ENCODE results near the gene DES. TPM values are rescaled to one million over a fixed set of nuclear protein-coding genes. Genes with fewer than 3 reads are reported as not detected.
"Not testable (repeated sequence)": the region's sequence is repeated elsewhere in the genome, so short reads cannot be mapped to it uniquely, and the experiment has no call there.

The DES gene
- total RNA-seq, 2 donors from 2014 or later, result not detected

DNA sequence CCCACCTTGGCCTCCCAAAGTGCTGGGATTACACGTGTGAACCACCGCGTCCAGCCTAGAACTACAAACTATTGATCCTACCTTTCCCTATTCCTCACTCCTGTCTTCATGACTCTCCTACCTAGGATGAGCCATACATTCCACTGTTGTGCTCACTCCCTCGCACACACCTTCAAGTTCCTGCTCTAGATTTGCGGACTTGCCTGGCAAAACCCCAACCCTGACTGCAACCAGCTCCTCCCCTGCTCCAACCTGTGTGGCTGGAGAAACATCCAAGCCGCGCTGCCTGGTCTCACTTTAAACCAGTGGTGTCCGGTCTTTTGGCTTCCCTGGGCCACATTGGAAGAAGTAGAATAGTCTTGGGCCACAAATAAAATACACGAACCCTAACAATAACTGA, 25.4 kb upstream of the DES start:
- Mint-ChIP-seq H3K4me1 (peaks cover 10% of the 10 kb centered on the region), H3K9me3 (no peaks in the 10 kb centered on the region), H3K36me3 (ENCODE audit: low read depth) (no peaks in the 10 kb centered on the region), H3K4me3 (no peak overlapping the region), H3K27me3 (no peaks in the 10 kb centered on the region), H3K27ac (no peak overlapping the region)
- no peak for ATAC-seq (replicated peaks)

GRCh38 chr2:219395056-219395455, 23.1 kb upstream of the DES start:
- not testable (repeated sequence) for H3K27me3 Mint-ChIP-seq; H3K4me3 Mint-ChIP-seq; H3K4me1 Mint-ChIP-seq; H3K36me3 Mint-ChIP-seq (ENCODE audit: low read depth); H3K9me3 Mint-ChIP-seq; ATAC-seq (replicated peaks); H3K27ac Mint-ChIP-seq

DNA sequence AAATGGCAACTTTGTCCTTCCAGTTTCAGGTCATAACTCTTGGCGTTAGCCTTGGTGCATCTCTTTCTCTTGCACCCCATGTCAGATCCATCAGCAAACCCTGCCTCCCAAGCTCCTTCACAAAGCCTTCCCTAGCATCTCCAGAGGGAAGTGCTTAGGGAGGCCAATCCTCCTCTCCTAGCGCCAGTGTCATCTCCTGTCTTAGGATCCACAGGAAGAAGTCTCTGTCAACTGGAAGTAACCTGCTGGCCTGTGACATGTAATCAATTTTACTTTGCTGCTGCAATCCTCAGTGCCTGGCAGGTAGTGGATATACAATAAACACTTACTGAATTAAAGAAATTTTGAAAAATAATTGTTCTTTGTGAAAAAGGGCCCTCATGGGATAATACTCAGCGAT, 22.6 kb upstream of the DES start:
- Mint-ChIP-seq H3K4me3 (no peak overlapping the region), H3K27ac (no peak overlapping the region), H3K36me3 (ENCODE audit: low read depth) (no peaks in the 10 kb centered on the region), H3K27me3 (no peaks in the 10 kb centered on the region), H3K9me3 (no peaks in the 10 kb centered on the region), H3K4me1 (peaks cover 10% of the 10 kb centered on the region)
- ATAC-seq (replicated peaks), result no peak

DNA sequence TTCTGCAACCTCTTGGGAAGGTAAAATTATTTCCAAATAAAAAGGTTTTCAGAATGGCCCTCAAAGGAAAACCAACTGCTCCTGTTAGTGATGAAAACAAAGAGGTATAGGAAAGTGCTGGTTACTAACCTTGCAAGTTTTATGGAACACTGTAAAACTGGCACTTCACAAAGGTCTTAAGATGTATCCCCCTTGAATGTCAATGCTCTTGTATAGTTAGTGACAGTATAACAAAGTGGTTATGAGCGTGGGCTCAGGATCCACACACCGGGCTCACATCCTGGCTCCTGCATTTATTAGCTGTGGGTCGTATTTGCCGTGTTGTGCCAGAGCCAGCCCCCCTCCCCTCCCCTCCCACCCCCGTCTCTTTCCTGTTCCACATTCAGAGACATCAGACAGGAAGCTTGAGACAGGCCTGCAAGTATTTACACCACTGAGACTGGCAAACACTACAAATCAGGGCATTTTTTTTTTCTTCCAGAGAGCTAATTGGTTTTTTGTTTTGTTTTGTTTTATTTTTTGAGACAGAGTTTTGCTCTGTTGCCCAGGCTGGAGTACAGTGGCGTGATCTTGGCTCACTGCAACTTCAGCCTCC, 21.2 kb upstream of the DES start:
- H3K36me3 Mint-ChIP-seq (ENCODE audit: low read depth), result no peaks in the 10 kb centered on the region
- no peaks in the 10 kb centered on the region for H3K9me3 Mint-ChIP-seq
- peaks cover 10% of the 10 kb centered on the region for H3K4me1 Mint-ChIP-seq
- ATAC-seq (replicated peaks), result peak; percentile 40
- peak overlapping the region; percentile 15 for H3K4me3 Mint-ChIP-seq
- H3K27ac Mint-ChIP-seq, result peak overlapping the region; percentile 82
- no peaks in the 10 kb centered on the region for H3K27me3 Mint-ChIP-seq

DNA sequence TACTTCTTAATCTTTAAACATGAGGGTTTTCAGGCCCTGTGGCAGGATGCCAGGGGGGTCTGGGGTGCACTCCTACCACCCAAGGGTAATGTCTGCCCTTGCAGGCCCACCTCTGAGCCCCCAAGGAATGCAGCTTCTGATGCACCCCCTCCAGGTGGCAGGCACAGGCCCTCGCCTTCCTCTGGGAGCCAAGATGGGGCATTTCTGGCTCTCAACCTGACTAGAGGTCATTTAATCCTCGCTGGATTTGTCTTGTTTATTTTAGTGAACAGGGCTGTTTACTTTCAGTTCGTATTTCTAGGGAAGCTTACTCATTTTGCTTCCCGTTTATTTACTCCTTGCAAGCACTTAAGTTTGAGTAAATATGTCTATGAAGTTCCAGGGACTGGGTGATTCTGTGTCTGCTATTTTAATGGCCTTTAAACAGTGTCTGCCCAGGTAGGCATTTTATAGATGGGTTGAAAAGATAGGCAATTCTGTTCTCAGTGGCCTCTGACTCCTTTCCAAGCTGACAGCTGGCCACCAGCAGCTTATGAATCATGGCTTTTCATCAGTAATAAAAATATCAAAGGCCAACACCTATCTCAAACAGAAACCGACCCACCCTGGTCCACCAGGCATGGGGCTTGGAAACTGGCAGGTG, 19.3 kb upstream of the DES start:
- Mint-ChIP-seq H3K4me3 (no peak overlapping the region), H3K27me3 (no peaks in the 10 kb centered on the region), H3K36me3 (ENCODE audit: low read depth) (no peaks in the 10 kb centered on the region)

GRCh38 chr2:219399716-219400478, 18.3 kb upstream of the DES start:
- Mint-ChIP-seq H3K27ac (no peak overlapping the region), H3K27me3 (no peaks in the 10 kb centered on the region), H3K4me1 (peaks cover 10% of the 10 kb centered on the region), H3K4me3 (no peak overlapping the region), H3K36me3 (ENCODE audit: low read depth) (no peaks in the 10 kb centered on the region), H3K9me3 (no peaks in the 10 kb centered on the region)
- no peak for ATAC-seq (replicated peaks)

More for the DNA sequence above, 19.3 kb upstream of the DES start:
- Mint-ChIP-seq H3K27ac (no peak overlapping the region), H3K4me1 (peaks cover 10% of the 10 kb centered on the region), H3K9me3 (no peaks in the 10 kb centered on the region)
- no peak for ATAC-seq (replicated peaks)

- H3K4me3 Mint-ChIP-seq, result no peak overlapping the region
- no peaks in the 10 kb centered on the region for H3K36me3 Mint-ChIP-seq (ENCODE audit: low read depth)
- no peak overlapping the region for H3K27ac Mint-ChIP-seq
- H3K4me1 Mint-ChIP-seq, result peaks cover 10% of the 10 kb centered on the region
- no peak for ATAC-seq (replicated peaks)
- no peaks in the 10 kb centered on the region for H3K27me3 Mint-ChIP-seq
- H3K9me3 Mint-ChIP-seq, result no peaks in the 10 kb centered on the region
Measured at GRCh38 chr2:219400562-219400961, 17.6 kb upstream of the DES start.

GRCh38 chr2:219401606-219402005, 16.6 kb upstream of the DES start:
- H3K36me3 Mint-ChIP-seq (ENCODE audit: low read depth), result no peaks in the 10 kb centered on the region
- ATAC-seq (replicated peaks), result no peak

GRCh38 chr2:219402665-219403515, 15.3 kb upstream of the DES start:
- Mint-ChIP-seq H3K27ac (no peak overlapping the region), H3K27me3 (peaks cover under 1% of the 10 kb centered on the region), H3K4me1 (no peaks in the 10 kb centered on the region), H3K9me3 (no peaks in the 10 kb centered on the region), H3K4me3 (no peak overlapping the region), H3K36me3 (ENCODE audit: low read depth) (no peaks in the 10 kb centered on the region)
- peak; percentile 83 for ATAC-seq (replicated peaks)

More at GRCh38 chr2:219401606-219402005, 16.6 kb upstream of the DES start:
- Mint-ChIP-seq H3K27me3 (no peaks in the 10 kb centered on the region), H3K4me3 (no peak overlapping the region), H3K4me1 (peaks cover 10% of the 10 kb centered on the region), H3K27ac (no peak overlapping the region), H3K9me3 (no peaks in the 10 kb centered on the region)

- no peak for ATAC-seq (replicated peaks)
- no peak overlapping the region for H3K27ac Mint-ChIP-seq
- peaks cover 4% of the 10 kb centered on the region for H3K27me3 Mint-ChIP-seq
- H3K4me1 Mint-ChIP-seq, result no peaks in the 10 kb centered on the region
- H3K36me3 Mint-ChIP-seq (ENCODE audit: low read depth), result no peaks in the 10 kb centered on the region
- no peak overlapping the region for H3K4me3 Mint-ChIP-seq
- no peaks in the 10 kb centered on the region for H3K9me3 Mint-ChIP-seq
Measured at GRCh38 chr2:219403861-219404260, 14.3 kb upstream of the DES start.

DNA sequence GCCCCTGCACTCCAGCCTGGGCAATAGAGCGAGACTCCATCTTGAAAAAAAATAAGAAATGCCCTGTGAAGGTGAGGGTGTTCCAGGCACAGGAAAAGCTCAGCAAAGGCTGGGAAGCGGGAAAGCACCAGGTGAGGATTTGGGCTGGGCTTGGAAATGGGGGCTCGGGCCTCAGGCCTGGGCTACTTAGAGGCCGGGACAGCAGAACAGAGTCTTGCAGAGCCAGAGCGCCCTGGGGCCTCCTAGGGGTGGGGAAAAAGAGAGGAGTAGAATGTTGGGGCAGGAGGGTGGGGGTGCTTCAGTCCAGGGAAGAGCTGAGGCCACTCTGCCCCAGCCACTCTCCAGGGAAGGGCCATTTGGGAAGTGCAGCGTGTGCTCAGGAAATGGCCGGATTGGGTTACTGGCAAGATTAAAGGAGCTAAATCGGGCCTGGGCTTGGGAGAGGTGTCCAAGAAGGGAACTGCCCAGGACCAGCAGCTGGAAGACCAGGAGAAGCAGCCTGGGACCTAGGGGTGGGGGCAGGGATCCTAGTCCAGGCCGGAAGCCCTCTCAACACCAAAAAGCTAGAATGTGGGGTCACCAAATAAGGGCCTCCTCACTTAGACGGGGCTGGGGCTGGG, 13.8 kb upstream of the DES start:
- Mint-ChIP-seq H3K4me1 (no peaks in the 10 kb centered on the region), H3K4me3 (no peak overlapping the region), H3K27ac (no peak overlapping the region), H3K27me3 (peaks cover 4% of the 10 kb centered on the region), H3K9me3 (no peaks in the 10 kb centered on the region), H3K36me3 (ENCODE audit: low read depth) (no peaks in the 10 kb centered on the region)
- ATAC-seq (replicated peaks), result no peak

DNA sequence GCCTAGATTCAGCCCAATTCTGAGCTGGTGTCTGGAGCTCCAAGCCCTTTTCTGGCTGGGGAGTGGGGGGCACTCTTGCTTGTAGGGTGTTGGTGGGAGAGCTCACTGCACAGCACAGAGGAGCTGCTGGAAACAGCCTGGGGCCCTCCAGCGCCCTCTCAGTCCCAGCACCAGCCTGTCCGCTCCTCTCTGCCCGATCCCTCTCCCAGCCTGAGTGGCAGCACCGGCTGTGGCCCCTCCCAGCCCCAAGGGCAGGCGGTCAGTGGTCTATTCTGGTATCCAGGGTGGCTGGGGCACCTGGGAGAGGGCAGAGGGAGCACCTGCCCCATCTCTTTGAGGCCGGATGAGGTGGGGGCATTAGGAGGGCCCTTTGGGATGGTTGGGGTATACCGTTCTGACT, 13.2 kb upstream of the DES start:
- ATAC-seq (replicated peaks), result no peak
- Mint-ChIP-seq H3K4me1 (no peaks in the 10 kb centered on the region), H3K9me3 (no peaks in the 10 kb centered on the region), H3K27ac (no peak overlapping the region), H3K27me3 (peaks cover 8% of the 10 kb centered on the region), H3K4me3 (no peak overlapping the region), H3K36me3 (ENCODE audit: low read depth) (no peaks in the 10 kb centered on the region)

DNA sequence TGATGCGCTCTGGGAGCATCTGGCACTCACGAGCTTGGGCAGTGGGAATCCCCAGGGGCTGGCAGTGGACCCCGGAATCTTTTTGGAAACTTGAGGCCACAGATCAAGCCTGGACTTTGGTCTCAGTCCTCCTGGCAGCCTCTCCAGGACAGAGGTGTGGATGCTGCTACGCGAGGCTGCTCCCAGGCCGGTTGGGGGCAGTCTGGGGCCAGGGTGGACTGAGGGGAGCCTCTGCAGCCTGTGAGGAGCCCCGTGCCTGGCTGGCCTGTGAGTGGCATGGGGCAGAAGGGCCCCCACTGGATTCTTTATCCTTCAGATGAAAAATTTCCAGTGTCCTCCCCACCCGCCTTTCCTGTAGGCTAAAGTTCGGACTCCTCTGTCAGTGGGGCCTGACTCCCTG, 12.7 kb upstream of the DES start:
- H3K27me3 Mint-ChIP-seq, result peaks cover 8% of the 10 kb centered on the region
- H3K4me1 Mint-ChIP-seq, result no peaks in the 10 kb centered on the region
- no peak overlapping the region for H3K27ac Mint-ChIP-seq
- no peaks in the 10 kb centered on the region for H3K36me3 Mint-ChIP-seq (ENCODE audit: low read depth)
- H3K4me3 Mint-ChIP-seq, result no peak overlapping the region
- H3K9me3 Mint-ChIP-seq, result no peaks in the 10 kb centered on the region
- ATAC-seq (replicated peaks), result no peak

Measured in activated T-helper 17 cell treated with anti-CD3 and anti-CD28 coated beads, Interleukin-2, amount 50 U/mL, for 72 hours (primary cell).